Measurements from ENCODE around the gene ARHGAP6.

- TF ChIP-seq, protein P1, sequence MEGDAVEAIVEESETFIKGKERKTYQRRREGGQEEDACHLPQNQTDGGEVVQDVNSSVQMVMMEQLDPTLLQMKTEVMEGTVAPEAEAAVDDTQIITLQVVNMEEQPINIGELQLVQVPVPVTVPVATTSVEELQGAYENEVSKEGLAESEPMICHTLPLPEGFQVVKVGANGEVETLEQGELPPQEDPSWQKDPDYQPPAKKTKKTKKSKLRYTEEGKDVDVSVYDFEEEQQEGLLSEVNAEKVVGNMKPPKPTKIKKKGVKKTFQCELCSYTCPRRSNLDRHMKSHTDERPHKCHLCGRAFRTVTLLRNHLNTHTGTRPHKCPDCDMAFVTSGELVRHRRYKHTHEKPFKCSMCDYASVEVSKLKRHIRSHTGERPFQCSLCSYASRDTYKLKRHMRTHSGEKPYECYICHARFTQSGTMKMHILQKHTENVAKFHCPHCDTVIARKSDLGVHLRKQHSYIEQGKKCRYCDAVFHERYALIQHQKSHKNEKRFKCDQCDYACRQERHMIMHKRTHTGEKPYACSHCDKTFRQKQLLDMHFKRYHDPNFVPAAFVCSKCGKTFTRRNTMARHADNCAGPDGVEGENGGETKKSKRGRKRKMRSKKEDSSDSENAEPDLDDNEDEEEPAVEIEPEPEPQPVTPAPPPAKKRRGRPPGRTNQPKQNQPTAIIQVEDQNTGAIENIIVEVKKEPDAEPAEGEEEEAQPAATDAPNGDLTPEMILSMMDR (IDR thresholded peaks at IDR 0.05) = no peak
- no peak for TF ChIP-seq POLR2A (IDR thresholded peaks at IDR 0.05)
These were observed 134.5 kb downstream of the ARHGAP6 start for GRCh38 chrX:11531226-11531625.
